Nucleus accumbens (tissue), 56 donors: ENCODE measurements around the gene NECTIN2.
"Not testable (repeated sequence)": the region's sequence is repeated elsewhere in the genome, so short reads cannot be mapped to it uniquely, and the experiment has no call there.

ENCODE experiments used
- DNase-seq, 56 donors: peaks; one replicate each; lab custom pipeline; 2025; lab: John Stamatoyannopoulos, UW

NECTIN2 gene

GRCh38 chr19:44903602-44904425, 57.7 kb downstream of the NECTIN2 start:
- DNase-seq = peak in 51 of 56 donors; percentile 9 to 87 (median 59)

DNA sequence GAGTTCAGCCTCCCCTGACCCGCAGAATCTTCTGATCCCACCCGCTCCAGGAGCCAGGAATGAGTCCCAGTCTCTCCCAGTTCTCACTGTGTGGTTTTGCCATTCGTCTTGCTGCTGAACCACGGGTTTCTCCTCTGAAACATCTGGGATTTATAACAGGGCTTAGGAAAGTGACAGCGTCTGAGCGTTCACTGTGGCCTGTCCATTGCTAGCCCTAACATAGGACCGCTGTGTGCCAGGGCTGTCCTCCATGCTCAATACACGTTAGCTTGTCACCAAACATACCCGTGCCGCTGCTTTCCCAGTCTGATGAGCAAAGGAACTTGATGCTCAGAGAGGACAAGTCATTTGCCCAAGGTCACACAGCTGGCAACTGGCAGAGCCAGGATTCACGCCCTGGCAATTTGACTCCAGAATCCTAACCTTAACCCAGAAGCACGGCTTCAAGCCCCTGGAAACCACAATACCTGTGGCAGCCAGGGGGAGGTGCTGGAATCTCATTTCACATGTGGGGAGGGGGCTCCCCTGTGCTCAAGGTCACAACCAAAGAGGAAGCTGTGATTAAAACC, 58.4 kb downstream of the NECTIN2 start:
- DNase-seq = peak in 1 of 56 donors; percentile 3

DNA sequence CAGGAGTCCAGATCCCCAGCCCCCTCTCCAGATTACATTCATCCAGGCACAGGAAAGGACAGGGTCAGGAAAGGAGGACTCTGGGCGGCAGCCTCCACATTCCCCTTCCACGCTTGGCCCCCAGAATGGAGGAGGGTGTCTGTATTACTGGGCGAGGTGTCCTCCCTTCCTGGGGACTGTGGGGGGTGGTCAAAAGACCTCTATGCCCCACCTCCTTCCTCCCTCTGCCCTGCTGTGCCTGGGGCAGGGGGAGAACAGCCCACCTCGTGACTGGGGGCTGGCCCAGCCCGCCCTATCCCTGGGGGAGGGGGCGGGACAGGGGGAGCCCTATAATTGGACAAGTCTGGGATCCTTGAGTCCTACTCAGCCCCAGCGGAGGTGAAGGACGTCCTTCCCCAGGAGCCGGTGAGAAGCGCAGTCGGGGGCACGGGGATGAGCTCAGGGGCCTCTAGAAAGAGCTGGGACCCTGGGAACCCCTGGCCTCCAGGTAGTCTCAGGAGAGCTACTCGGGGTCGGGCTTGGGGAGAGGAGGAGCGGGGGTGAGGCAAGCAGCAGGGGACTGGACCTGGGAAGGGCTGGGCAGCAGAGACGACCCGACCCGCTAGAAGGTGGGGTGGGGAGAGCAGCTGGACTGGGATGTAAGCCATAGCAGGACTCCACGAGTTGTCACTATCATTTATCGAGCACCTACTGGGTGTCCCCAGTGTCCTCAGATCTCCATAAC, 59.5 kb downstream of the NECTIN2 start, which contains the start of gene APOE:
Gene APOE (plus strand): TSS at position 360 of the 724 bp plus-strand sequence. CDS start 829 bp downstream, outside the sequence.
- peak in 49 of 56 donors; percentile 10 to 77 (median 41) for DNase-seq

DNA sequence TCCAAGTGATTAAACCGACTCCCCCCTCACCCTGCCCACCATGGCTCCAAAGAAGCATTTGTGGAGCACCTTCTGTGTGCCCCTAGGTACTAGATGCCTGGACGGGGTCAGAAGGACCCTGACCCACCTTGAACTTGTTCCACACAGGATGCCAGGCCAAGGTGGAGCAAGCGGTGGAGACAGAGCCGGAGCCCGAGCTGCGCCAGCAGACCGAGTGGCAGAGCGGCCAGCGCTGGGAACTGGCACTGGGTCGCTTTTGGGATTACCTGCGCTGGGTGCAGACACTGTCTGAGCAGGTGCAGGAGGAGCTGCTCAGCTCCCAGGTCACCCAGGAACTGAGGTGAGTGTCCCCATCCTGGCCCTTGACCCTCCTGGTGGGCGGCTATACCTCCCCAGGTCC, 61.5 kb downstream of the NECTIN2 start:
- no peak for DNase-seq

- no peak for DNase-seq
These were observed 62.2 kb downstream of the NECTIN2 start for GRCh38 chr19:44908074-44908835.

GRCh38 chr19:44908836-44909261, 62.8 kb downstream of the NECTIN2 start:
- DNase-seq = no peak

DNA sequence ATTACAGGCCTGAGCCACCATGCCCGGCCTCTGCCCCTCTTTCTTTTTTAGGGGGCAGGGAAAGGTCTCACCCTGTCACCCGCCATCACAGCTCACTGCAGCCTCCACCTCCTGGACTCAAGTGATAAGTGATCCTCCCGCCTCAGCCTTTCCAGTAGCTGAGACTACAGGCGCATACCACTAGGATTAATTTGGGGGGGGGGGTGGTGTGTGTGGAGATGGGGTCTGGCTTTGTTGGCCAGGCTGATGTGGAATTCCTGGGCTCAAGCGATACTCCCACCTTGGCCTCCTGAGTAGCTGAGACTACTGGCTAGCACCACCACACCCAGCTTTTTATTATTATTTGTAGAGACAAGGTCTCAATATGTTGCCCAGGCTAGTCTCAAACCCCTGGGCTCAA, 63.7 kb downstream of the NECTIN2 start:
- DNase-seq = peak in 1 of 56 donors; percentile 41

DNA sequence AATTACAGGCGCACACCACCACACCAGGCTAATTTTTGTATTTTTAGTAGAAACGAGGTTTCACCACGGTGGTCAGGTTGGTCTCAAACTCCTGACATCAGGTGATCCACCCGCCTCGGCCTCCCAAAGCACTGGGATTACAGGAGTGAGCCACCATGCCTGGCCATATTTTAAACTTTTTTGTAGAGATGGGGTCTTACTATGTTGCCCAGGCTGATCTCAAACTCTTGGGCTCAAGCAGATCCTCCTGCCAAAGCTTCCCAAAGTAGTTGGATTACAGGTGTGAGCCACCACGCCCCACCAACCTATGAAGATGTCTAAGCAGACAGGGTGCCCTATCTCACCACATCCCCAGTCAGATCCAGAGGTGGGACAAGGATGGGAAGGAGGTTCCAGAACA, 65.8 kb downstream of the NECTIN2 start:
- not testable (repeated sequence) for DNase-seq

DNA sequence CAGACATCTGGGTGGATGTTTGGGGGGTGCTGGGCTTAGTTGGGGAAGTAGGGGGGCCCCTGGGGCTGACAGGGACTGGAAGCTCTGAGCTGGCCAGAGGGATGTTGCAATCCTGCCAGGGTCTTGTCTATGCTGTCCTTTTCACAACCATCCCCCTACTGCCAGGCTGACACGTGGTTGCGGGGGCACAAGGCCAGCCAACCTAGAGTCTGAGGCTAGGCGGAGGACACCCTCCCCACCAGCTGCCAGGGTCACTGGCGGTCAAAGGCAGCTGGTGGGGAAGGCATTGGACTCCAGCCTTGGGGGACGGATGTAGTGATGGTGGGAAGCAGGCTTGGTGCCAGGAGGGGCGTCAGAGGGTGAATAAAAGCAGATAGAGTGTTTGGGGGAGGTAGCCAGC, 66.8 kb downstream of the NECTIN2 start:
- peak; percentile 8 to 93 (median 80) for DNase-seq

- peak in 2 of 56 donors; percentile 24 to 38 for DNase-seq
These were observed 67.7 kb downstream of the NECTIN2 start for GRCh38 chr19:44913512-44914432.

DNA sequence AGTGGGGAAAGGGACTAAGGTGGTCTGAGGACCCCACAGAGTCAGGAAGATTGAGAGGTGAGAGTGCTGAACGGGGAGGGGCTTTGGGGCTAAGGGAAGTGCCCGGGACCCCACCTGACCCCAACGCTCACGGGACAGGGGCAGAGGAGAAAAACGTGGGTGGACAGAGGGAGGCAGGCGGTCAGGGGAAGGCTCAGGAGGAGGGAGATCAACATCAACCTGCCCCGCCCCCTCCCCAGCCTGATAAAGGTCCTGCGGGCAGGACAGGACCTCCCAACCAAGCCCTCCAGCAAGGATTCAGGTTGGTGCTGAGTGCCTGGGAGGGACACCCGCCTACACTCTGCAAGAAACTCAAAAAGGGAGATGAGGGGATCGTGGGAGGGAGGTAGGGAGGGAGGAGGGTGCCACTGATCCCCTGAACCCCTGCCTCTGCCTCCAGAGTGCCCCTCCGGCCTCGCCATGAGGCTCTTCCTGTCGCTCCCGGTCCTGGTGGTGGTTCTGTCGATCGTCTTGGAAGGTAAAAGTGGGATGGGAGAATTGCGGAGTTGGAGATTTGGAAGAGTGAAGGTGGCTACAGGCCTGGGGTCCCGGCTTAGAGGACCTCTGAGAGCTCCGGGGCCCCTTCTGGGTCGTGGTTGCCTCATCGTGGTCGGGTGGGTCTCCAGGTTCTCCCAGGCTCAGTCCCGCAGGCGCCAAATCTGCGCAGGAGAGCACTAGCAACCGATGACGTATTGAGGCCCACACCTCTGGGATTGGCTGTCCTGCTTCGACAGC, 68.5 kb downstream of the NECTIN2 start, which contains the start of gene APOC1:
Gene APOC1 (plus strand): TSS at position 176 of the 774 bp plus-strand sequence. CDS start 284 bp downstream, at position 460.
- peak in 54 of 56 donors; percentile 13 to 89 (median 69) for DNase-seq

GRCh38 chr19:44924243-44924725, 78.2 kb downstream of the NECTIN2 start:
- no peak for DNase-seq

DNA sequence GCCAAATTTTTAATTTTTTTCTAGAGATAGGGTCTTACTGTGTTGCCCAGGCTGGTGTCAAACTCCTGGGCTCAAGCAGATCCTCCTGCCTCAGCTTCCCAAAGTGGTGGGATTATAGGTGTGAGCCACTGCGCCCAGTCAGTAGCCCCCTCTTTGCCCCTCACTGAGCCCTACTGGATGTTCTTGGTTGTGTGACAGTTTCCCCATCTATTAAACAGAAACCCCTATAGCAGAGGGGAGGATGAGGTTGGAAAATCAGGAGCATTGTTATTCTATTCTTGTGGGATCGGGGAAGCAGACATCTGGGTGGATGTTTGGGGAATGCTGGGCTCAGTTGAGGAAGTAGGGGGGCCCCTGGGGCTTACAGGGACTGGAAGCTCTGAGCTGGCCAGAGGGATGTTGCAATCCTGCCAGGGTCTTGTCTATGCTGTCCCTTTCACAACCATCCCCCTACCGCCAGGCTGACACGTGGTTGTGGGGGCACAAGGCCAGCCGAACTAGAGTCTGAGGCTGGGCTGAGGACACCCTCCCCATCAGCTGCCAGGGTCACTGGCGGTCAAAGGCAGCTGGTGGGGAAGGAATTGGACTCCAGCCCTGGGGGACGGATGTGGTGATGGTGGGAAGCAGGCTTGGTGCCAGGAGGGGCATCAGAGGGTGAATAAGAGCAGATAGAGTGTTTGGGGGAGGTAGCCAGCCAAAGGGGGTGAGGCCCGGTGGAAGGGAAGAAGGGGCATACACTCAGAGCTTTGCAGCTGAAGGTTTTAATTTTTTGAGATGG, 79.2 kb downstream of the NECTIN2 start:
- DNase-seq = peak in 55 of 56 donors; percentile 25 to 94 (median 81)

- not testable (repeated sequence) for DNase-seq
These were observed 80.4 kb downstream of the NECTIN2 start for GRCh38 chr19:44926245-44927077.

GRCh38 chr19:44927746-44928145, 81.6 kb downstream of the NECTIN2 start:
- no peak for DNase-seq

DNA sequence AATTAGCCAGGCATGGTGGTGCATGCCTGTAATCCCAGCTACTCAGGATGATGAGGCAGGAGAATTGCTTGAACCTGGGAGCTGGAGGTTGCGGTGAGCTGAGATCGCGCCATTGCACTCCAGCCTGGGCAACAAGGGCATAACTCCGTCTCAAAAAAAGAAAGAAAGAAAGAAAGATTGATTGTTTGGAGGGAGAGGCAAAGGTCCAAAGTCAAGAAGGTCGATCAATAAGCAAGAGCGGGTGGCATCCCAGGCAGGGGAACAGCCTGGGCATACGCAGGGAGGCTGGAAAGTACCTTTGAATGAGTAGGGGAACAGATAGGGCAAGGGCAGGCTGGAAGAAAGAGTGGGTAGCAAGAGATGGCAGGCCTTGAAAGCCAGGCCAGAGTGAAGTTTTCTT, 84.0 kb downstream of the NECTIN2 start:
- DNase-seq = no peak
